ENCODE data around the gene MAP4K5. TPM values are rescaled to one million over a fixed set of nuclear protein-coding genes. Genes with fewer than 3 reads are reported as not detected.

The MAP4K5 gene
- total RNA-seq, 1 experiment from 2014 or later = 42.8 TPM

DNA sequence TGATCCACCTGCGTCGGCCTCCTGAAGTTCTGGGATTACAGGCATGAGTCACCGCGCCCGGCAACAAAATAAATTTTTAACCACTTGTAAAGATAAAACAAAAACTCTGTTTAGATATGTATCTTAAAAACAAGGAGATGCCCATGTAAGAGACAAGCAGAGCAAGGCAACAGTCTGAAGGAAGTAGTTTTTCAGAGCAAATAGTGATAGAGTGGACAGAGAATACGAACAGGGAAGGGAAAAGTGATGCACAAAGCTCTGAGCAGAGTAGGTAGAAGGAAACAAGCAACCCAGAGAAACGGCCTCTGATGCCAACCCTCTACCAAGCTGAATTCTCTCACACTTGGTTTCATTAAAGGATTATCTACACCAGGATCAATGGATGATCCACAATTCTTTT is 110.9 kb downstream of the MAP4K5 start:
- peaks cover 25% of the 10 kb centered on the region for H3K36me3 Mint-ChIP-seq
- ATAC-seq (no peak), DNase-seq (ENCODE audit: low spot score) (no peak)
- no peak overlapping the region for H3K4me3 Mint-ChIP-seq
- POLR2A ChIA-PET = no interaction called here
- TF ChIP-seq RELA (CRISPR knock-in tag; IDR thresholded peaks at IDR 0.05; ENCODE audit: borderline replicate concordance) (no peak), PRRX2 (CRISPR knock-in tag; IDR thresholded peaks at IDR 0.05) (no peak), ATF1 (CRISPR knock-in tag; IDR thresholded peaks at IDR 0.05) (no peak), ELF4 (CRISPR knock-in tag; IDR thresholded peaks at IDR 0.05; ENCODE audit: low read depth) (no peak), ZNF121 (CRISPR knock-in tag; IDR thresholded peaks at IDR 0.05) (no peak), IRF2 (CRISPR knock-in tag; IDR thresholded peaks at IDR 0.05; ENCODE audit: borderline replicate concordance, low read depth) (no peak), HMGA2 (CRISPR knock-in tag; IDR thresholded peaks at IDR 0.05) (no peak), TCF7 (CRISPR knock-in tag; IDR thresholded peaks at IDR 0.05; ENCODE audit: low read depth) (no peak), ZBTB21 (CRISPR knock-in tag; IDR thresholded peaks at IDR 0.05; ENCODE audit: borderline replicate concordance) (no peak), CBFB (CRISPR knock-in tag; IDR thresholded peaks at IDR 0.05; ENCODE audit: low read depth) (no peak), OVOL2 (CRISPR knock-in tag; IDR thresholded peaks at IDR 0.05; ENCODE audit: borderline replicate concordance) (no peak)
- TF ChIP-seq, protein P1, sequence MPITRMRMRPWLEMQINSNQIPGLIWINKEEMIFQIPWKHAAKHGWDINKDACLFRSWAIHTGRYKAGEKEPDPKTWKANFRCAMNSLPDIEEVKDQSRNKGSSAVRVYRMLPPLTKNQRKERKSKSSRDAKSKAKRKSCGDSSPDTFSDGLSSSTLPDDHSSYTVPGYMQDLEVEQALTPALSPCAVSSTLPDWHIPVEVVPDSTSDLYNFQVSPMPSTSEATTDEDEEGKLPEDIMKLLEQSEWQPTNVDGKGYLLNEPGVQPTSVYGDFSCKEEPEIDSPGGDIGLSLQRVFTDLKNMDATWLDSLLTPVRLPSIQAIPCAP (CRISPR knock-in tag; IDR thresholded peaks at IDR 0.05) = no peak
- TF ChIP-seq, protein P2, sequence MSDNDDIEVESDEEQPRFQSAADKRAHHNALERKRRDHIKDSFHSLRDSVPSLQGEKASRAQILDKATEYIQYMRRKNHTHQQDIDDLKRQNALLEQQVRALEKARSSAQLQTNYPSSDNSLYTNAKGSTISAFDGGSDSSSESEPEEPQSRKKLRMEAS (CRISPR knock-in tag; IDR thresholded peaks at IDR 0.05) = no peak
- TF ChIP-seq, protein P3, sequence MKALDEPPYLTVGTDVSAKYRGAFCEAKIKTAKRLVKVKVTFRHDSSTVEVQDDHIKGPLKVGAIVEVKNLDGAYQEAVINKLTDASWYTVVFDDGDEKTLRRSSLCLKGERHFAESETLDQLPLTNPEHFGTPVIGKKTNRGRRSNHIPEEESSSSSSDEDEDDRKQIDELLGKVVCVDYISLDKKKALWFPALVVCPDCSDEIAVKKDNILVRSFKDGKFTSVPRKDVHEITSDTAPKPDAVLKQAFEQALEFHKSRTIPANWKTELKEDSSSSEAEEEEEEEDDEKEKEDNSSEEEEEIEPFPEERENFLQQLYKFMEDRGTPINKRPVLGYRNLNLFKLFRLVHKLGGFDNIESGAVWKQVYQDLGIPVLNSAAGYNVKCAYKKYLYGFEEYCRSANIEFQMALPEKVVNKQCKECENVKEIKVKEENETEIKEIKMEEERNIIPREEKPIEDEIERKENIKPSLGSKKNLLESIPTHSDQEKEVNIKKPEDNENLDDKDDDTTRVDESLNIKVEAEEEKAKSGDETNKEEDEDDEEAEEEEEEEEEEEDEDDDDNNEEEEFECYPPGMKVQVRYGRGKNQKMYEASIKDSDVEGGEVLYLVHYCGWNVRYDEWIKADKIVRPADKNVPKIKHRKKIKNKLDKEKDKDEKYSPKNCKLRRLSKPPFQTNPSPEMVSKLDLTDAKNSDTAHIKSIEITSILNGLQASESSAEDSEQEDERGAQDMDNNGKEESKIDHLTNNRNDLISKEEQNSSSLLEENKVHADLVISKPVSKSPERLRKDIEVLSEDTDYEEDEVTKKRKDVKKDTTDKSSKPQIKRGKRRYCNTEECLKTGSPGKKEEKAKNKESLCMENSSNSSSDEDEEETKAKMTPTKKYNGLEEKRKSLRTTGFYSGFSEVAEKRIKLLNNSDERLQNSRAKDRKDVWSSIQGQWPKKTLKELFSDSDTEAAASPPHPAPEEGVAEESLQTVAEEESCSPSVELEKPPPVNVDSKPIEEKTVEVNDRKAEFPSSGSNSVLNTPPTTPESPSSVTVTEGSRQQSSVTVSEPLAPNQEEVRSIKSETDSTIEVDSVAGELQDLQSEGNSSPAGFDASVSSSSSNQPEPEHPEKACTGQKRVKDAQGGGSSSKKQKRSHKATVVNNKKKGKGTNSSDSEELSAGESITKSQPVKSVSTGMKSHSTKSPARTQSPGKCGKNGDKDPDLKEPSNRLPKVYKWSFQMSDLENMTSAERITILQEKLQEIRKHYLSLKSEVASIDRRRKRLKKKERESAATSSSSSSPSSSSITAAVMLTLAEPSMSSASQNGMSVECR (CRISPR knock-in tag; IDR thresholded peaks at IDR 0.05; ENCODE audit: borderline replicate concordance) = no peak
- TF ChIP-seq, protein P4, sequence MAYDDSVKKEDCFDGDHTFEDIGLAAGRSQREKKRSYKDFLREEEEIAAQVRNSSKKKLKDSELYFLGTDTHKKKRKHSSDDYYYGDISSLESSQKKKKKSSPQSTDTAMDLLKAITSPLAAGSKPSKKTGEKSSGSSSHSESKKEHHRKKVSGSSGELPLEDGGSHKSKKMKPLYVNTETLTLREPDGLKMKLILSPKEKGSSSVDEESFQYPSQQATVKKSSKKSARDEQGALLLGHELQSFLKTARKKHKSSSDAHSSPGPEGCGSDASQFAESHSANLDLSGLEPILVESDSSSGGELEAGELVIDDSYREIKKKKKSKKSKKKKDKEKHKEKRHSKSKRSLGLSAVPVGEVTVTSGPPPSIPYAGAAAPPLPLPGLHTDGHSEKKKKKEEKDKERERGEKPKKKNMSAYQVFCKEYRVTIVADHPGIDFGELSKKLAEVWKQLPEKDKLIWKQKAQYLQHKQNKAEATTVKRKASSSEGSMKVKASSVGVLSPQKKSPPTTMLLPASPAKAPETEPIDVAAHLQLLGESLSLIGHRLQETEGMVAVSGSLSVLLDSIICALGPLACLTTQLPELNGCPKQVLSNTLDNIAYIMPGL (CRISPR knock-in tag; IDR thresholded peaks at IDR 0.05) = no peak
- TF ChIP-seq, protein P5, sequence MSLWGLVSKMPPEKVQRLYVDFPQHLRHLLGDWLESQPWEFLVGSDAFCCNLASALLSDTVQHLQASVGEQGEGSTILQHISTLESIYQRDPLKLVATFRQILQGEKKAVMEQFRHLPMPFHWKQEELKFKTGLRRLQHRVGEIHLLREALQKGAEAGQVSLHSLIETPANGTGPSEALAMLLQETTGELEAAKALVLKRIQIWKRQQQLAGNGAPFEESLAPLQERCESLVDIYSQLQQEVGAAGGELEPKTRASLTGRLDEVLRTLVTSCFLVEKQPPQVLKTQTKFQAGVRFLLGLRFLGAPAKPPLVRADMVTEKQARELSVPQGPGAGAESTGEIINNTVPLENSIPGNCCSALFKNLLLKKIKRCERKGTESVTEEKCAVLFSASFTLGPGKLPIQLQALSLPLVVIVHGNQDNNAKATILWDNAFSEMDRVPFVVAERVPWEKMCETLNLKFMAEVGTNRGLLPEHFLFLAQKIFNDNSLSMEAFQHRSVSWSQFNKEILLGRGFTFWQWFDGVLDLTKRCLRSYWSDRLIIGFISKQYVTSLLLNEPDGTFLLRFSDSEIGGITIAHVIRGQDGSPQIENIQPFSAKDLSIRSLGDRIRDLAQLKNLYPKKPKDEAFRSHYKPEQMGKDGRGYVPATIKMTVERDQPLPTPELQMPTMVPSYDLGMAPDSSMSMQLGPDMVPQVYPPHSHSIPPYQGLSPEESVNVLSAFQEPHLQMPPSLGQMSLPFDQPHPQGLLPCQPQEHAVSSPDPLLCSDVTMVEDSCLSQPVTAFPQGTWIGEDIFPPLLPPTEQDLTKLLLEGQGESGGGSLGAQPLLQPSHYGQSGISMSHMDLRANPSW (CRISPR knock-in tag; conservative IDR thresholded peaks at IDR 0.05; ENCODE audit: low read depth) = no peak
- no peaks in the 10 kb centered on the region for H3K4me1 Mint-ChIP-seq
- H3K9me3 Mint-ChIP-seq = 0 out of 2 replicates have a peak, but pooled peaks cover under 1% of the 10 kb centered on the region
- H3K27ac Mint-ChIP-seq = no peak overlapping the region
- CTCF ChIA-PET = no interaction called here
- no peaks in the 10 kb centered on the region for H3K27me3 Mint-ChIP-seq (ENCODE audit: low read depth)

DNA sequence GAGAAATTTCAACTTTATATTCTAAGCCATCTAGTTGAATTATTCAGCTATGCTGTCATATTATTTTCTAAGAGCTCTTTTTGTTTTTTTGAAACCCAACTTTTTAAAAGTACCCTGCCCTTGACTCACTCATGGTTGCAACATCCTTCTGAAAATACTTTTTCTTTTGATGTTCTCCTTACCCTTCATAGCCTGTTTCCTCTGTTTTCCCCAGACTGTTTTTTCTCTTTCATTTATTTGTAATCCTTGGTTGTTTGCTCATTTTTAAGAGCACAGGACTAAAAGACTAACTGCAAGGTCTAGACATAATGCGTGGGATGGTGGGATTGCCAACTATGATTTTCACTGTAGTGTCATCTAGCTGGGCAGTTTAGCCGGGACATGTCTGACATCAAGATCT is 114.5 kb downstream of the MAP4K5 start:
- Mint-ChIP-seq H3K4me1 (no peaks in the 10 kb centered on the region), H3K27ac (no peak overlapping the region), H3K9me3 (peaks cover 9% of the 10 kb centered on the region; the same call in 1 of the 2 replicates), H3K4me3 (no peak overlapping the region), H3K27me3 (ENCODE audit: low read depth) (no peaks in the 10 kb centered on the region), H3K36me3 (peaks cover 28% of the 10 kb centered on the region)
- POLR2A ChIA-PET = interaction anchor here (1.2 kb wide), 1 partner anchor 16 kb away, joined by 3 read pairs; no protein-coding TSS in a partner anchor
- CTCF ChIA-PET = no interaction called here
- DNase-seq (ENCODE audit: low spot score) (no peak), ATAC-seq (no peak)
- no peak for TF ChIP-seq NR1H2 (CRISPR knock-in tag; IDR thresholded peaks at IDR 0.05)
- no peak for TF ChIP-seq ZNF232 (CRISPR knock-in tag; IDR thresholded peaks at IDR 0.05)
- TF ChIP-seq, protein P6, sequence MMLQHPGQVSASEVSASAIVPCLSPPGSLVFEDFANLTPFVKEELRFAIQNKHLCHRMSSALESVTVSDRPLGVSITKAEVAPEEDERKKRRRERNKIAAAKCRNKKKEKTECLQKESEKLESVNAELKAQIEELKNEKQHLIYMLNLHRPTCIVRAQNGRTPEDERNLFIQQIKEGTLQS (CRISPR knock-in tag; conservative IDR thresholded peaks at IDR 0.05) = no peak
- TF ChIP-seq, protein P7, sequence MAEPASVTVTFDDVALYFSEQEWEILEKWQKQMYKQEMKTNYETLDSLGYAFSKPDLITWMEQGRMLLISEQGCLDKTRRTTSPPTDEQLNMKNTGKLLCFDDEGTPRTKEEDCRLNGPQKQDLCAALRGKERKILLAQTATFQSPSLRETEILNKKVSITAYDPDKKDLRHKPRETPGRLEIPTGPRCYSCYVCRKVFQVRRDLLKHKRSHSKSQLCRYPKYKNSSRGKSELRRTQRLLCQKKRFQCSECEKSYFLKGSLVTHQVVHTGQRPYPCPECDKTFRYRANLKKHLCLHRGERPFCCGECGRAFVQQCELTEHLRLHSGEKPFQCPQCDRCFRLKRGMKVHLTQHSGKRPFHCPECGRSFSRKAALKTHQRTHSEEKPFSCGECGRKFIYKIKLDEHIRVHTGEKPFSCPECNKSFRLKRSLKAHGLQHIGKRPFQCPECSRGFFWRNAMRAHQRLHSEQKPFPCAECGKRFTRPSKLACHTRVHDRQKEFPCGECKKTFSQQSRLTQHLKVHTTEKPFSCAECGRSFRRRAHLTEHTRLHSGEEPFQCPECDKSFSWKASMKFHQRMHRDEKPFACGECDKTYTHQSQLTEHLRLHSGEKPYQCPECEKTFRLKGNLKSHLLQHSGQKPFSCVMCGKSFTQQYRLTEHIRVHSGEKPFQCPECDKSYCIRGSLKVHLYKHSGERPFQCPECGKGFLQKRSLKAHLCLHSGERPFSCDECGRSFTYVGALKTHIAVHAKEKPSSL (CRISPR knock-in tag; conservative IDR thresholded peaks at IDR 0.05) = no peak
- TF ChIP-seq, protein P8, sequence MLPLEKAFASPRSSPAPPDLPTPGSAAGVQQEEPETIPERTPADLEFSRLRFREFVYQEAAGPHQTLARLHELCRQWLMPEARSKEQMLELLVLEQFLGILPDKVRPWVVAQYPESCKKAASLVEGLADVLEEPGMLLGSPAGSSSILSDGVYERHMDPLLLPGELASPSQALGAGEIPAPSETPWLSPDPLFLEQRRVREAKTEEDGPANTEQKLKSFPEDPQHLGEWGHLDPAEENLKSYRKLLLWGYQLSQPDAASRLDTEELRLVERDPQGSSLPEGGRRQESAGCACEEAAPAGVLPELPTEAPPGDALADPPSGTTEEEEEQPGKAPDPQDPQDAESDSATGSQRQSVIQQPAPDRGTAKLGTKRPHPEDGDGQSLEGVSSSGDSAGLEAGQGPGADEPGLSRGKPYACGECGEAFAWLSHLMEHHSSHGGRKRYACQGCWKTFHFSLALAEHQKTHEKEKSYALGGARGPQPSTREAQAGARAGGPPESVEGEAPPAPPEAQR (CRISPR knock-in tag; IDR thresholded peaks at IDR 0.05) = no peak
- no peak for TF ChIP-seq JUN (CRISPR knock-in tag; IDR thresholded peaks at IDR 0.05)
- no peak for TF ChIP-seq ZNF219 (CRISPR knock-in tag; IDR thresholded peaks at IDR 0.05; ENCODE audit: borderline replicate concordance)
